Skeletal muscle cell (primary cell): ENCODE results near the gene MEDAG.
A peak's percentile ranks its signal among the peaks of the same experiment; 100 is the strongest.

Experiments
- DNase-seq: peaks from one replicate; pipeline ENCODE4 v3.0.0-alpha.2; 2010; ENCODE audit warnings: low read depth
- H3K4me3 ChIP-seq: 2 replicates; pipeline ENCODE4 v1.5.1; 2011; ENCODE audit warnings: low read depth, mild to moderate bottlenecking, control low read depth, low read length, moderate library complexity

Gene MEDAG

GRCh38 chr13:30905932-30906383 is at the start of gene MEDAG:
Gene MEDAG, plus strand, starts transcription at chr13:30906271. Its CDS starts 245 bp downstream, at chr13:30906516.
- H3K4me3 ChIP-seq, result peak within 1 kb of the TSS; percentile 37
- peak; percentile 90 for DNase-seq

GRCh38 chr13:30857018-30857417 is 49.1 kb upstream of the MEDAG start:
- no peak overlapping the region for H3K4me3 ChIP-seq
- no peak for DNase-seq

- DNase-seq, result no peak
- H3K4me3 ChIP-seq, result no peak overlapping the region
These were observed 48.4 kb upstream of the MEDAG start for GRCh38 chr13:30857636-30858035.

- H3K4me3 ChIP-seq, result no peak overlapping the region
- no peak for DNase-seq
These were observed 46.7 kb upstream of the MEDAG start for GRCh38 chr13:30859326-30859725.

- DNase-seq, result no peak
- no peak overlapping the region for H3K4me3 ChIP-seq
These were observed 44.9 kb upstream of the MEDAG start for GRCh38 chr13:30861163-30861562.

- no peak overlapping the region for H3K4me3 ChIP-seq
- DNase-seq, result no peak
These were observed 44.1 kb upstream of the MEDAG start for GRCh38 chr13:30861836-30862467.

- no peak for DNase-seq
- no peak overlapping the region for H3K4me3 ChIP-seq
These were observed 43.4 kb upstream of the MEDAG start for GRCh38 chr13:30862707-30863106.

GRCh38 chr13:30863231-30863630 is 42.8 kb upstream of the MEDAG start:
- no peak overlapping the region for H3K4me3 ChIP-seq
- no peak for DNase-seq

GRCh38 chr13:30863796-30864195 is 42.3 kb upstream of the MEDAG start:
- no peak for DNase-seq
- H3K4me3 ChIP-seq, result no peak overlapping the region

GRCh38 chr13:30864433-30865122 is 41.5 kb upstream of the MEDAG start:
- H3K4me3 ChIP-seq, result no peak overlapping the region
- peak; percentile 95 for DNase-seq

- peak overlapping the region; percentile 8 for H3K4me3 ChIP-seq
- DNase-seq, result peak; percentile 89
These were observed 40.7 kb upstream of the MEDAG start for GRCh38 chr13:30865123-30866049.

- H3K4me3 ChIP-seq, result no peak overlapping the region
- DNase-seq, result no peak
These were observed 39.4 kb upstream of the MEDAG start for GRCh38 chr13:30866677-30867076.

GRCh38 chr13:30867089-30867669 is 38.9 kb upstream of the MEDAG start:
- no peak for DNase-seq
- H3K4me3 ChIP-seq, result no peak overlapping the region

GRCh38 chr13:30868799-30869470 is 37.1 kb upstream of the MEDAG start:
- no peak for DNase-seq

GRCh38 chr13:30869491-30869890 is 36.6 kb upstream of the MEDAG start:
- no peak overlapping the region for H3K4me3 ChIP-seq
- DNase-seq, result no peak

More at GRCh38 chr13:30868799-30869470, 37.1 kb upstream of the MEDAG start:
- no peak overlapping the region for H3K4me3 ChIP-seq

GRCh38 chr13:30870049-30870884 is 35.8 kb upstream of the MEDAG start:
- peak; percentile 99 for DNase-seq
- no peak overlapping the region for H3K4me3 ChIP-seq

GRCh38 chr13:30870916-30871587 is 35.0 kb upstream of the MEDAG start:
- peak overlapping the region; percentile 13 for H3K4me3 ChIP-seq
- DNase-seq, result no peak
